ENCODE data around the gene FCRL4.
"Not testable (repeated sequence)": the region's sequence is repeated elsewhere in the genome, so short reads cannot be mapped to it uniquely, and the experiment has no call there.

The FCRL4 gene

DNA sequence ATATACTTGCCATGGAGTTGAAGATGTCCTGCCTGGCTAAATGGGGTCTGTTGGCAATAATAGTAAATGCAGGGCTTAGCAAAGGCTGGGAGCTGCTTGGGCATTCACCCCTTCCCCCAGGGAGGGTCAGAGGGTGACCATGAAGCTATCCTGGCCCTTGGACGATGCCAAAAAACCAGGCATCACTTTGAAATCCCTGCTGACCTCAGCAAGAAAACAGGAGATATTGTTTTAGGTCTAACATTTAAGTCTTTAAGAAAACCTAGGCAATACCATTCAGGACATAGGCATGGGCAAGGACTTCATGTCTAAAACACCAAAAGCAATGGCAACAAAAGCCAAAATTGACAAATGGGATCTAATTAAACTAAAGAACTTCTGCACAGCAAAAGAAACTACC, 49.8 kb downstream of the FCRL4 start:
- DNase-seq: not testable (repeated sequence)

DNA sequence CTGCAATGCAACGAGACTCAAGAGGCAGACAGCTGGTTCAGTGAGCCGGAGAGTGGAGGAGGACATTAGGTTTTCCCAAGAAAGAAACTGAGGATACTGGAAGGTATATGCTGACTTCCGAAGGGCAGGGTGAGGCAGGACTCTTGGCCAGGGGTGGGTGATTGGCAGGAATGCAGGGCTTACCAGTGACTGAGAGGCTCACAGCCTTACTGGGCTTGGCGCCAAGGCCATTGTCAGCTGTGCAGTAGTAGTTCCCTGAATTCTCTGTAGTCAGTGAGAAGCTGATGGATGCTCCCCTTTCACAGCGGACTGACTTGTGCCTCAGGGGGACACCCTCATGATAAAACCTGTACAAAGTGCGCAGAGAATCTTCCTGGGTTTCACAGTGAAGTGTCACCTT, 55.2 kb downstream of the FCRL4 start:
- no peak for DNase-seq

DNA sequence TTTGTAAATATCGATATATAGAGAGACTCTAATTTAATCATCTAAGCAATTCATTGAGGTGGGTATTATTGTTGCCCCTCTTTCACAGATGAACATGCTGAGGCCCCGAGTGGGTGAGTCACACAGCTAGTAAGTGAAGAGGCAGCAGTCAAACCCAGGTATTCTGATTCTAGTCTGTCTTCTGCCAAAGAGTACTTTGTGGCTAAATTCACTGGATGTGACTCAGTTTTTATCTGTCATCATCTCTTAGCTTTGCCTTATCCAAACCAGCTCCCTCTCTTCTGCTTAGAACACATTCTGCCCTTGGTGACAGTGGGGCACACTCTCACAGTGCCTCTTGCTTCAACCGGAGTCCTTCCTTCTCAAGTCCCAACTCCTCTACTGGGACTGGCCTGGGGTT, 57.0 kb downstream of the FCRL4 start:
- no peak for DNase-seq

DNA sequence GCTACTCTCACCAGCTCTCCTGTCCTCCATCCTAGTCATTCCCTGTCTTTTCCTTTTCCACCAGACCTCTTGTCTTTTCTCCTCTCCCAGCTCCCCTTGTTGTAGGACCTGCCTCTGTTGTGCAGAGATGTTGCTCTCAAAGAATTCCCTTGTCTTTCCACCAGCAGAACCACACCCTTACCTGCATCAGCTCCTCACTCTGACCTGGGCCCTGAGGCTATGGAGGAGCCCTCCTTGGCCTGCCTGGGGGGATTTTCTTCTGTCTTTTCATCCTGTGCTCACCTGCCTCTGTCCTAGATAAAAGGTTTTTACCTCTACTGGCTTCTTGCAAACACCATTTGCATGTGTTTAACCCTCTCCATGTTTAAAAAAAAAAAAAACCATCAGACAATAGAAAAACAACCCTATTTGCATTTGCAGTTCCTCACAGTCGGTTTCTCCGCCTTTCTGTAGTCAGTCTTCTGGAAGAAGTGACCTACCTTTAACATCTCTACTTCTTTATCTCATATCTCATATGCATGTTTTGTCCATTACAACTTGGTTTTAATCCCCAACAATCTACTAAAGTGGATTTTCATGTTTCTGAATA, 57.6 kb downstream of the FCRL4 start:
- no peak for DNase-seq

DNA sequence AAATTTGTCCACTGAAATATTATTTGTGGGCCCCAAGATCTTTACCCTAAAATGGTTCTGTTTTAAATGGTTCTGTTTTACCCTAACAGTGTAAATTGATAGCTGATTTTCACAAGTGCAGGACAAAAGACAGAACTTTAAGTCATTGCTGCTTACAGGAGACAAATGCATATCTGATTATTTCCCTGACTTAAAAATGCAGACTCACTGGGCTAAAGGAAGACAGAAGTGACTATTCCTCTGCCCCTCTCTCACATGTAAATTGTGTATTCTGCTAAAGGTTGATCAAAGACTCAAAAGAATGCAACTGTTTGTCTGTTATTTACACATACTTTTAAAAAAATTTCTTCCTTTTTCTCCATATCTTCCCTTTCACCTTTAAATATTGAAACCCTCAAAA, 58.3 kb downstream of the FCRL4 start:
- no peak for DNase-seq

DNA sequence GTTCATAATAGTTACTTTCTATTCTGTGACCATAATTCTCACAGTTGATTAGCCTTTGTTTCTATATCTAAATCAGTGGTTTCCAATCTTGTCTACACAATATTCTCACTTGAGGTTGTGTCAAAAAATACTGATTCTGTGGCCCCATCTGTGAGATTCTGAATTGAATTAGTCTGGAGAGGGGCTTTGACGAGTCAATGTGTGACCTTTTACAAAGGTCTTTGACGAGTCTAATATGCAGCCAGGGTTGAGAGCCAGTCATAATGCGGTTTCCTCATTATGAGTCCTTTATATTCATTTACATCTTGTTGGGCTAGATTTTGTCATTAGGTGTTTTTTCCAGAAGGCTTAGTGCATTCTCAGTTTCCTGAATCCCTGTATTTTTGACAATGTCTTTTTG, 65.3 kb downstream of the FCRL4 start:
- DNase-seq: no peak

DNA sequence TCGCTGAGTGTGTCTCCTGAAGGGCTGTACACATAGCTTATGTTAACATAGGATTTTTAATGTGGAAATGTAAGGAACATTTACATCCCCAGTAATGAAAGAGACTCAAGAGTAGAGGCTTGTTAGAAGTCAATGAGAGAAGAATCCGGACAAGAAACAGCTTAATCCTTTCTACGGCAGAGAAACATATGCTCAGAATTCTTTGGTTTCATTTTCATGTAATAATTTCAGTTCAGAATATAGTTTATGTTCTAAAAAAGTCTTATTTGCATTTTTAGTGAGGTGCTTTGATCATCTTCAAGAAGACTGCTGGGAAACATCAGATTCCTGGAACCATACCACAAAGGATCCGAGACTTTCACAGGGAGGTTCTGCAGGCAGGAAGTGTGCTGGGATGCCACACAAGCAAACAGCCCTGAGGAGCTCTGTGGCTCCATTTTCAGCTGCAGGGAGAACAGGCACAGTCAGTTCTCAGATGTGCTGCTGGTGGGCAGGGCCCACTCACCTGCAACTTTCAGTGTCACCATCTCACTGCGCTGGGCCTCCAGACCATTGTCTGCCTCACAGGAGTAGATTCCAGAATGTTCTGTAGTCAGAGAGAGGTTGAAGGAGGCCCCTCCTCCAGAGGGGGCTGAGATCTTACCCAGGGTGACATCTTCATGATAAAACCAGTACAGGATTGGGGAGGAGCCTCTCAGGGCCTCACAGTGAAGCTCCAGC, 74.0 kb downstream of the FCRL4 start:
- no peak for DNase-seq

All from stimulated activated CD4-positive, alpha-beta T cell treated with anti-CD3 and anti-CD28 coated beads, Interleukin-4, amount 100 ng/mL, for 24 hours (primary cell).